Right atrium auricular region (tissue), 2 donors: ENCODE measurements around the gene ROR2. TPM values are rescaled to one million over a fixed set of nuclear protein-coding genes. Genes with fewer than 3 reads are reported as not detected.

Experiments used
- DNase-seq: peaks from one replicate; pipeline ENCODE4 v3.0.0-alpha.2; 2019; ENCODE audit warnings: low spot score
- H3K27ac ChIP-seq, 2 donors: fragments of 200-600 bp; sonication (generic); 1 replicate in 1 of 2; 2 replicates in 1 of 2; pipeline ENCODE4 v1.5.1; 2016 to 2019
- H3K27me3 ChIP-seq, 2 donors: fragments of 200-600 bp; sonication (generic); one replicate each; pipeline versions ENCODE4 v1.5.1 to v1.6.0; 2017 to 2019
- H3K36me3 ChIP-seq: fragments of 200-600 bp; sonication (generic); one replicate; pipeline ENCODE4 v1.5.1; 2016
- H3K4me1 ChIP-seq, 2 donors: fragments of 200-600 bp; sonication (generic); one replicate each; pipeline versions ENCODE4 v1.5.1 to v1.6.0; 2017 to 2019
- H3K4me3 ChIP-seq, 2 donors: fragments of 200-600 bp; sonication (generic); 1 replicate in 1 of 2; 2 replicates in 1 of 2; pipeline ENCODE4 v1.5.1; 2017 to 2019; ENCODE audit warnings: mild to moderate bottlenecking in 1 of 2, moderate library complexity in 1 of 2
- H3K9me3 ChIP-seq, 2 donors: fragments of 200-600 bp; sonication (generic); one replicate each; pipeline ENCODE4 v1.5.1; 2019
- total RNA-seq, 2 donors: library from RNA; depleted of rRNA; stranded (reverse); fragments of >200 nt; gene quantifications; one replicate each; pipeline ENCODE4 v1.1.0, GENCODE V29; 2016
- TF ChIP-seq, protein P1 (sequence below), 2 donors: fragments of 200-600 bp; sonication (generic); IDR thresholded peaks; one replicate each; pipeline ENCODE4 v1.5.1; 2019; ENCODE audit warnings: antibody characterized with exemption in 2 of 2

Gene ROR2
- total RNA-seq, 2 donors from 2014 or later, result 21.8 to 28.5 TPM

DNA sequence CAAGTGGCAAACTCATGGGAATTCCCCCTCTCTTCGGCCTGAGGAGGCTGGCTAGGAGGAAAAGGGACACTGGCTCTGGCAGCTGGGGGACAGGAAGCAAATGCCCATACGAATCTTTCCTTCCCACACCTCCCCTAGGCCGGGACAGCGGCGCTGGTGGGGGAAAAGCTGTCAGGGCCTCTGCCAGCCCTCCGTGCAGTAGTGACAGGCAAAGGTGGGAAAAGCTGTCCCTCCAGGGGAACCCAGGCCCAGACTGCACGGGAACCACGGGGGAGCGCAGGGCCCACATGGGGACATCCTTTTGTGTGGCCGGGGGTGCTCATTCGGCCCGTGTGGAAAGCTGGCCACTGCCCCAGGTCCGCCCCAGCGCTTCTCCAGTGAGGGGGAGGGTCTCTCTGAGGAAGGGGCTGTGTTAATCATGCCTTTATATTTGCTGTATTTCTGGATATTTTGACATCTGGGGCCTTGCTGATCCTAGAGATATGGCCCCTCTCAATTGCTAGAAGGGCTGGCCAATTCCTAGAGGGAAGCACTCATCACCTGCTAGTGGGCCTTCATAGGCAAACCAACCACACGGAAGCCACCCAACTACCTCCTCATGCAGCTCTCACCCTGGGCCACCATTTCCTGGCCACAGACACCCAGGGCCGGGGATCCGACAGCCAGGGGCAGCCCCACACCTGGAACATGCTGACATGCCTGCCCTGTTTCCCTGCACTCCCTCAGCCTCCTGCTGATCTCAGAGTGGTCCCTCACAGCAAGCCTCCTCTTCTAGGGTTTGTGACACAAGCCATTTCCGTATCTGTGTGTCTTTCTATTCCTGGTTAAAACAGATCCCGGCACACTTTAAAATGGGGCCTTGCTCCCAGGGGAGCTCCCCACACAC, 138.8 kb downstream of the ROR2 start:
- no peaks in the 10 kb centered on the region for H3K27me3 ChIP-seq
- peaks cover 0 to 31% of the 10 kb centered on the region in 2 donors for H3K4me1 ChIP-seq
- H3K9me3 ChIP-seq, result no peaks in the 10 kb centered on the region
- no peaks in the 10 kb centered on the region for H3K36me3 ChIP-seq
- H3K27ac ChIP-seq, result no peak overlapping the region
- TF ChIP-seq, protein P1, sequence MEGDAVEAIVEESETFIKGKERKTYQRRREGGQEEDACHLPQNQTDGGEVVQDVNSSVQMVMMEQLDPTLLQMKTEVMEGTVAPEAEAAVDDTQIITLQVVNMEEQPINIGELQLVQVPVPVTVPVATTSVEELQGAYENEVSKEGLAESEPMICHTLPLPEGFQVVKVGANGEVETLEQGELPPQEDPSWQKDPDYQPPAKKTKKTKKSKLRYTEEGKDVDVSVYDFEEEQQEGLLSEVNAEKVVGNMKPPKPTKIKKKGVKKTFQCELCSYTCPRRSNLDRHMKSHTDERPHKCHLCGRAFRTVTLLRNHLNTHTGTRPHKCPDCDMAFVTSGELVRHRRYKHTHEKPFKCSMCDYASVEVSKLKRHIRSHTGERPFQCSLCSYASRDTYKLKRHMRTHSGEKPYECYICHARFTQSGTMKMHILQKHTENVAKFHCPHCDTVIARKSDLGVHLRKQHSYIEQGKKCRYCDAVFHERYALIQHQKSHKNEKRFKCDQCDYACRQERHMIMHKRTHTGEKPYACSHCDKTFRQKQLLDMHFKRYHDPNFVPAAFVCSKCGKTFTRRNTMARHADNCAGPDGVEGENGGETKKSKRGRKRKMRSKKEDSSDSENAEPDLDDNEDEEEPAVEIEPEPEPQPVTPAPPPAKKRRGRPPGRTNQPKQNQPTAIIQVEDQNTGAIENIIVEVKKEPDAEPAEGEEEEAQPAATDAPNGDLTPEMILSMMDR (IDR thresholded peaks at IDR 0.05), result no peak
- DNase-seq, result no peak
- no peak overlapping the region for H3K4me3 ChIP-seq

DNA sequence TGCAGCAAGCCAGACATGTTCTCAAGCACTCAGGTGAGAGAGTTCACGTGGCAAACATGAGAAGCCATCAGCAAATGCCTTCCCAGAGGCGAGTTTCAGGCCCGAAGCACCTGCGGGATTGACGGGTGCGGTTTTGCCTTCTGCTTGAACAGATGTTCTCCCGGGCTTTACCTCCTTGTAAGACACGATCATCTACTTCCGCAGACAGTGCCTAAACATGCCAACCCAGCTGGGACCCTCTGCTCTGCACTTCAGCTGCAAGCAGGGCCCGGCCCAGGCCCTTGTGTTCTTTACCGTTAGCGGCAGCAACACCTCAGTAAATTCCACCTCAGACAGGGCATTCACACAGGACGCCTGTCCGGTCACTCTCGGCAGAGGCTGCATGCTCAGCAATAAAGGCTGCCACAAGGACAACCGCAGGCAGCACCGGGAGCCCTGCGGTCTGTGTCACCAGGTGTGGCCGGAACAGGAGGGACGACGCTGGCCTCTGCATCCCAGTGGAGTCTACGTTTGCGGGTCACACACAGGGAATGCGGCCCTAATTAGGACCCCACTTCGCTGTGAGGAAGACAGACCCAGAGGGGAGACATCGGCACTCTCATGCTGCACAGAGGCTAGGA, 139.6 kb downstream of the ROR2 start:
- Histone ChIP-seq H3K4me1 (peaks cover 0 to 35% of the 10 kb centered on the region in 2 donors), H3K9me3 (no peaks in the 10 kb centered on the region), H3K4me3 (no peak overlapping the region), H3K36me3 (no peaks in the 10 kb centered on the region), H3K27ac (no peak overlapping the region), H3K27me3 (no peaks in the 10 kb centered on the region)
- TF ChIP-seq, protein P1 (IDR thresholded peaks at IDR 0.05), result no peak
- DNase-seq, result no peak

DNA sequence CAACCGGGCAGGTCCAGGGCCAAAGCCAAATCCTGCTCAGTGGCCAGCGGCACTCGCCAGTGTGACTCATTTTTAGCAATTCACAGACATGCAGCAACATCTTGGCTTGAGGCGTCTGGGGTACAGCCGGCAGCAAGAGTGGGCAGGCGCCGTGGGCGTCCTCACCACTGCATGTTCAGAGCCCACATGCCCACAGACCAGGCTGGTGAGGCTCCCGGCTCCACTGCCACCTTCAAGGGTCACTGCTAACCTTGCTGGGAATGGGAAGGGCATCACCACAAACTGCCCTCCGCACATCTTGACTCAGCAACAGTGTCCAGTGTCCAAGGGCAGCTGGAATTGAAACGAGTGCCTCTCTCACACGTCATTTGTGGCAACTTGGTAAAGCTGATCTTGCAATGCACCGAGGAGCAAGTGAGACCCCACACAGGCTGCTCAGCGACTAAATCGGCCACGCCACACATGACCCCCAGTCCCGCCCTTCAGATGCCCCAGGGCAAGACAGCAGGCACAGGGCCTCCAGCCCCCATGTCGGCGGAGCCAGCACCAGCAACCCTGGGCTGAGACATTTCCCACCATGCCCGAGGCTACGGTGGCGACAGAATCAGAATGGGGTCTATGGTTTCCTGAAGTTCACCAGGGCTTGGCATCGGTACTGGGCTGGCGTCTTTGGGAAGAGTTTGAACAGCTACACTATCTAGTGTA, 140.3 kb downstream of the ROR2 start:
- no peaks in the 10 kb centered on the region for H3K27me3 ChIP-seq
- H3K9me3 ChIP-seq, result no peaks in the 10 kb centered on the region
- H3K4me1 ChIP-seq, result peaks cover 0 to 41% of the 10 kb centered on the region in 2 donors
- no peaks in the 10 kb centered on the region for H3K36me3 ChIP-seq
- no peak for DNase-seq
- H3K27ac ChIP-seq, result no peak overlapping the region
- TF ChIP-seq, protein P1 (IDR thresholded peaks at IDR 0.05), result no peak
- H3K4me3 ChIP-seq, result no peak overlapping the region

DNA sequence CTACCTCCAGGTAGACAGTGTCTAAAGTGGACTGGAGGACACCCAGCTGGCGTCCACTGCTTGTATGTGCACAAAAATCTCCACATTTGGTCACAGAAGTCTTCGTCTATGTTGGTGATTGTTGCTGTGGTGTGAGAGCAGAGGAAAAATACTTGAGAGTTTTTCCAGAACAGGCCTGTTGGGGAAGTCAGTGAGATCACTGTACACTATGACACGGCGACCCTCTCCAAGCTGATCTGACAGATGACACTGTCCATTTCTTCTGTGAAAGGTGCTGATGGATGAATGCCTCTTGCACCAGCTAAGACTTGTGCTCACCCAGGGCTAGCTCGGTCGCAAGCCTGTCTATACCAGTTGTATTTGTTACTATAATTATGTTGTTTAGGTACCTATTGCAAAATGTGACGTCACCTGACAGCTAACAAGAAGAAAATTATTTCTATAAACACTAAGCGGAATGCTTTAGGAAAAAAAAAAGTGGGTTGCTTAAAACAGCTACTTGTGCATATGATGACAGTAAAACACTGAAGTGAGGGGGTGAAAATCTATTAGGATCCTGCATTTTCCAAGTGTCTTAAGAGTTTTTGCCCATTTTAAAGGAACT, 142.3 kb downstream of the ROR2 start:
- DNase-seq, result no peak
- Histone ChIP-seq H3K4me1 (peaks cover 0 to 61% of the 10 kb centered on the region in 2 donors), H3K36me3 (no peaks in the 10 kb centered on the region), H3K27ac (no peak overlapping the region), H3K27me3 (no peaks in the 10 kb centered on the region), H3K4me3 (no peak overlapping the region), H3K9me3 (no peaks in the 10 kb centered on the region)
- TF ChIP-seq, protein P1 (IDR thresholded peaks at IDR 0.05), result no peak

DNA sequence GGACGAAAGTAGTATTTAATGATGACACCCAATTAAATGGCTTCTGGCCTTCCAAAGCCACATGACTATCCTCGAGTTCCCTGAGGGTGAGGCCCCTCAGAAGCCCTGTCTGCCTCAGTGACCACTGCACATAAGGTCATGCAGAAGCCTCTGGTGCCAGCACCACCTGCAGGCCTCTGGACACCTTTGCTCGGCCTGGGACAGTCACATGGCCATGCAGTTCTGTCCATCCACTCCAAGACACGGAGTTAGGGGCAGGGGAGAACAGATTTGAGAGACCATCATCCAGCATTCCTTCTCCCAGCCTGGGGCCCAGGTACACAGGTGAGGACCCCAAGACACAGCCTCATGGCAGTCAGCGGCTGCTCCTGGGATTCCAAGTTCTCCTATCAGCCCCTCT, 145.0 kb downstream of the ROR2 start:
- no peaks in the 10 kb centered on the region for H3K36me3 ChIP-seq
- TF ChIP-seq, protein P1 (IDR thresholded peaks at IDR 0.05), result no peak
- H3K4me3 ChIP-seq, result no peak overlapping the region
- H3K4me1 ChIP-seq, result peaks cover 0 to 62% of the 10 kb centered on the region in 2 donors
- H3K27me3 ChIP-seq, result no peaks in the 10 kb centered on the region
- no peak for DNase-seq
- no peaks in the 10 kb centered on the region for H3K9me3 ChIP-seq
- peak overlapping the region; percentile 68 to 77 for H3K27ac ChIP-seq
